ENCODE results near the gene CXCR6. TPM values are rescaled to one million over a fixed set of nuclear protein-coding genes. Genes with fewer than 3 reads are reported as not detected.

CXCR6 gene
- total and polyA plus RNA-seq, 2 experiments from 2014 or later: 0.10 TPM; not detected in 1

GRCh38 chr3:45931496-45931895 is 11.8 kb upstream of the CXCR6 start (continued):
- TF ChIP-seq ZNF462 (CRISPR knock-in tag; IDR thresholded peaks at IDR 0.05) (no peak), ZNF331 (CRISPR knock-in tag; IDR thresholded peaks at IDR 0.05; ENCODE audit: low read depth) (no peak), CTCF (conservative IDR thresholded peaks at IDR 0.05; ENCODE audit: low read depth in 2 of 2) (no peak)

- Mint-ChIP-seq H3K27ac (no peak overlapping the region), H3K36me3 (ENCODE audit: low read depth) (peaks cover 59% of the 10 kb centered on the region), H3K27me3 (ENCODE audit: insufficient read depth, low read depth, poor library complexity) (peaks cover 2% of the 10 kb centered on the region), H3K9me3 (no peaks in the 10 kb centered on the region), H3K4me1 (no peaks in the 10 kb centered on the region), H3K4me3 (no peak overlapping the region)
- no peak overlapping the region for H3K4me2 ChIP-seq
- ATAC-seq (no peak), DNase-seq (ENCODE audit: low spot score) (no peak)
- no peaks in the 10 kb centered on the region for H3K27me3 ChIP-seq (ENCODE audit: insufficient read depth)
- TF ChIP-seq ZNF114 (CRISPR knock-in tag; IDR thresholded peaks at IDR 0.05) (no peak), EZH2 (IDR thresholded peaks at IDR 0.05; ENCODE audit: low read depth, unreplicated experiment) (no peak), STAT1 (IDR thresholded peaks at IDR 0.05; ENCODE audit: unreplicated experiment) (no peak), POLR2AphosphoS5 (IDR thresholded peaks at IDR 0.05; ENCODE audit: low read depth) (no peak), JUNB (IDR thresholded peaks at IDR 0.05; ENCODE audit: unreplicated experiment) (no peak), CTCF (conservative IDR thresholded peaks at IDR 0.05; ENCODE audit: low read depth in 2 of 2) (no peak), NANOG (IDR thresholded peaks at IDR 0.05; ENCODE audit: borderline replicate concordance) (no peak), ETS1 (IDR thresholded peaks at IDR 0.05) (no peak)
- H3K36me3 ChIP-seq (ENCODE audit: insufficient read depth): peaks cover 25% of the 10 kb centered on the region
- H3K9me2 ChIP-seq (ENCODE audit: insufficient read depth): no peaks in the 10 kb centered on the region
- H4K20me1 ChIP-seq (replicated peaks; ENCODE audit: insufficient read depth): no peaks in the 10 kb centered on the region; the same call in 1 of the 2 replicates
- no peak overlapping the region for H3K4me3 ChIP-seq
- no peaks in the 10 kb centered on the region for H3K79me2 ChIP-seq (replicated peaks; ENCODE audit: insufficient read depth)
- no peak overlapping the region for H2AFZ ChIP-seq
- no peaks in the 10 kb centered on the region for H3F3A ChIP-seq (replicated peaks; ENCODE audit: low read depth)
- H3K4me1 ChIP-seq (ENCODE audit: insufficient read depth): no peaks in the 10 kb centered on the region
- H3K27ac ChIP-seq (ENCODE audit: low read depth): no peak overlapping the region
Observed at GRCh38 chr3:45932112-45932511, 11.2 kb upstream of the CXCR6 start.

Data from GM23338 (cell line).